SK-N-SH (cell line): Measurements from ENCODE around the gene U2SURP. TPM values are rescaled to one million over a fixed set of nuclear protein-coding genes. Genes with fewer than 3 reads are reported as not detected.

Source experiments
- CTCF ChIA-PET: fragments of 300-600, 350-600 bp; formaldehyde crosslinking; extraction: SDS; loops from one replicate; lab custom pipeline; 2021; lab: Yijun Ruan, JAX
- POLR2A ChIA-PET: fragments of 350-600 bp; sonication (Branson Sonifier 250); formaldehyde crosslinking; extraction: SDS; loops from one replicate; lab custom pipeline; 2020; ENCODE audit warnings: antibody characterized with exemption, inconsistent platforms; lab: Yijun Ruan, JAX
- DNase-seq: peaks from one replicate; pipeline ENCODE4 v3.0.0; 2012
- H2AFZ ChIP-seq: fragments of 200-600 bp; sonication (generic); 2 replicates; pipeline ENCODE4 v1.8.1; 2016; ENCODE audit warnings: antibody characterized with exemption, mild to moderate bottlenecking, low read depth
- H3F3A ChIP-seq: fragments of 200-600 bp; sonication (generic); replicated peaks from 2 replicates; pipeline ENCODE3; 2016; ENCODE audit warnings: antibody characterized with exemption, mild to moderate bottlenecking; ENCODE audit not compliant: insufficient read depth
- H3K27ac ChIP-seq, 2 experiments: fragments of 200-500 bp in 1 of 2; fragments of 200-600 bp in 1 of 2; sonication (Bioruptor generic) in 1 of 2; sonication (generic), shearing (Covaris generic) in 1 of 2; 2 replicates each; pipeline versions ENCODE4 v1.5.1 to v1.6.1; 2014 to 2016; ENCODE audit warnings: low read depth in 2 of 2, inconsistent platforms in 1 of 2, low read length in 1 of 2, mild to moderate bottlenecking in 1 of 2, mixed read lengths in 1 of 2
- H3K27me3 ChIP-seq: fragments of 200-600 bp; sonication (generic), shearing (Covaris generic); 2 replicates; pipeline ENCODE4 v1.6.1; 2016; ENCODE audit warnings: mixed run types; ENCODE audit not compliant: insufficient read depth
- H3K36me3 ChIP-seq, 2 experiments: fragments of 200-500 bp in 1 of 2; fragments of 200-600 bp in 1 of 2; sonication (Bioruptor generic) in 1 of 2; sonication (generic) in 1 of 2; replicated peaks in 1 of 2; 2 replicates each; pipeline versions ENCODE3 to v1.5.1; 2014 to 2016; ENCODE audit warnings: low read length in 1 of 2, mild to moderate bottlenecking in 1 of 2; ENCODE audit not compliant: insufficient read depth in 2 of 2, control insufficient read depth in 1 of 2
- H3K4me1 ChIP-seq, 2 experiments: fragments of 200-500 bp in 1 of 2; fragments of 200-600 bp in 1 of 2; sonication (Bioruptor generic) in 1 of 2; sonication (generic), shearing (Covaris generic) in 1 of 2; 2 replicates each; pipeline versions ENCODE4 v1.5.1 to v1.6.1; 2014 to 2016; ENCODE audit warnings: low read depth in 1 of 2, low read length in 1 of 2, mixed run types in 1 of 2; ENCODE audit not compliant: insufficient read depth in 2 of 2, control insufficient read depth in 1 of 2
- H3K4me2 ChIP-seq: fragments of 200-600 bp; sonication (generic), shearing (Covaris generic); 2 replicates; pipeline ENCODE4 v1.6.1; 2017; ENCODE audit warnings: mixed run types
- H3K4me3 ChIP-seq, 2 experiments: fragments of 200-500 bp in 1 of 2; fragments of 200-600 bp in 1 of 2; sonication (Bioruptor generic) in 1 of 2; sonication (generic), shearing (Covaris generic) in 1 of 2; 2 replicates each; pipeline versions ENCODE4 v1.5.1 to v1.8.1; 2014 to 2016; ENCODE audit warnings: low read depth in 2 of 2, inconsistent platforms in 1 of 2, low read length in 1 of 2, mild to moderate bottlenecking in 1 of 2, mixed read lengths in 1 of 2, moderate library complexity in 1 of 2
- H3K79me2 ChIP-seq: fragments of 200-600 bp; sonication (generic); 2 replicates; pipeline ENCODE4 v1.8.1; 2017; ENCODE audit warnings: mild to moderate bottlenecking; ENCODE audit not compliant: insufficient read depth
- H3K9ac ChIP-seq: fragments of 200-600 bp; sonication (generic); 2 replicates; pipeline ENCODE4 v1.6.1; 2017; ENCODE audit warnings: mixed run types
- H3K9me2 ChIP-seq: fragments of 200-600 bp; sonication (generic); 2 replicates; pipeline ENCODE4 v1.6.1; 2017; ENCODE audit warnings: mixed run types
- H3K9me3 ChIP-seq: fragments of 200-600 bp; sonication (generic); 2 replicates; pipeline ENCODE4 v1.6.1; 2017; ENCODE audit warnings: mixed run types, mild to moderate bottlenecking, moderate library complexity
- H4K20me1 ChIP-seq: fragments of 200-600 bp; sonication (generic); 2 replicates; pipeline ENCODE4 v1.6.1; 2017; ENCODE audit warnings: mild to moderate bottlenecking, mixed run types; ENCODE audit not compliant: insufficient read depth
- CHD2 ChIP-seq: fragments of 150-350 bp; IDR thresholded peaks from 2 replicates; pipeline ENCODE4 v1.6.1; 2018; ENCODE audit warnings: low read length; ENCODE audit not compliant: partially characterized antibody
- CTCF ChIP-seq: fragments of 200-600 bp; sonication (generic); IDR thresholded peaks from 2 replicates; pipeline ENCODE4 v1.6.1; 2017; ENCODE audit warnings: antibody characterized with exemption, mild to moderate bottlenecking, moderate library complexity
- ELF1 ChIP-seq: IDR thresholded peaks from 2 replicates; pipeline ENCODE4 v1.4.0; 2012
- EP300 ChIP-seq, 2 experiments: IDR thresholded peaks; 2 replicates each; pipeline versions ENCODE4 v1.4.0 to v1.6.1; 2012; ENCODE audit warnings: borderline replicate concordance in 1 of 2, low read depth in 1 of 2, low read length in 1 of 2
- FOSL2 ChIP-seq: IDR thresholded peaks from 2 replicates; pipeline ENCODE4 v1.4.0; 2012; ENCODE audit warnings: low read depth, mild to moderate bottlenecking, moderate library complexity, borderline replicate concordance
- GABPA ChIP-seq: IDR thresholded peaks from 2 replicates; pipeline ENCODE4 v1.4.0; 2012; ENCODE audit warnings: low read depth, mild to moderate bottlenecking
- GATA2 ChIP-seq: sonication (generic); formaldehyde crosslinking; IDR thresholded peaks from 2 replicates; pipeline ENCODE4 v1.5.0; 2020; ENCODE audit warnings: mild to moderate bottlenecking, missing genetic modification reagents
- IRF3 ChIP-seq: fragments of 150-350 bp; IDR thresholded peaks from 2 replicates; pipeline ENCODE4 v1.6.1; 2016; ENCODE audit warnings: mild to moderate bottlenecking, low read depth, low read length
- JUND ChIP-seq: IDR thresholded peaks from 2 replicates; pipeline ENCODE4 v1.4.0; 2012
- MXI1 ChIP-seq: IDR thresholded peaks from 2 replicates; pipeline ENCODE4 v1.6.1; 2012; ENCODE audit warnings: mild to moderate bottlenecking, low read depth, low read length, improper control_type of control experiment
- NFIC ChIP-seq: IDR thresholded peaks from 2 replicates; pipeline ENCODE4 v1.4.0; 2012; ENCODE audit warnings: borderline replicate concordance
- PBX3 ChIP-seq: IDR thresholded peaks from 2 replicates; pipeline ENCODE4; 2012
- RAD21 ChIP-seq: IDR thresholded peaks from 2 replicates; pipeline ENCODE4 v1.6.1; 2012; ENCODE audit warnings: mild to moderate bottlenecking, low read length
- RCOR1 ChIP-seq: fragments of 150-350 bp; IDR thresholded peaks from 2 replicates; pipeline ENCODE4 v1.6.1; 2017; ENCODE audit warnings: antibody characterized with exemption, low read length
- RFX5 ChIP-seq: IDR thresholded peaks from 2 replicates; pipeline ENCODE4 v1.6.1; 2012; ENCODE audit warnings: mild to moderate bottlenecking, improper control_type of control experiment, low read length
- SMC3 ChIP-seq: IDR thresholded peaks from 2 replicates; pipeline ENCODE4 v1.6.1; 2012; ENCODE audit warnings: low read depth, low read length, improper control_type of control experiment
- TEAD4 ChIP-seq: IDR thresholded peaks from 2 replicates; pipeline ENCODE4 v1.4.0; 2012; ENCODE audit warnings: mild to moderate bottlenecking, borderline replicate concordance; ENCODE audit not compliant: insufficient read depth
- YY1 ChIP-seq: IDR thresholded peaks from 2 replicates; pipeline ENCODE4 v1.4.0; 2012; ENCODE audit warnings: low read depth, mild to moderate bottlenecking
- WGBS: methylation state at CpG from one replicate; pipeline ENCODE4 v1.1.6; 2017; ENCODE audit warnings: low lambda C conversion rate; 5-methylcytosine and 5-hydroxymethylcytosine counted together
- polyA plus RNA-seq, 3 experiments: library from polyadenylated mRNA; depleted of rRNA; stranded (reverse); fragments of >200 nt; gene quantifications; 2 replicates each; pipeline ENCODE4 v1.2.3, GENCODE V29; 2012
- TF ChIP-seq, protein P1 (sequence below): IDR thresholded peaks from 2 replicates; pipeline ENCODE4 v1.4.0; 2012; ENCODE audit warnings: low read depth

The U2SURP gene
- polyA plus RNA-seq, 1 of the 3 experiments (the other 2 are of a cell fraction), result 10.9 TPM

GRCh38 chr3:143014921-143015320 is 13.6 kb downstream of the U2SURP start:
- Histone ChIP-seq H3K9ac (no peak overlapping the region), H3K4me3 (no peak overlapping the region), H3K27ac (no peak overlapping the region), H3K36me3 (peaks cover 67 to 72% of the 10 kb centered on the region in 2 experiments), H3K9me3 (no peaks in the 10 kb centered on the region), H4K20me1 (peaks cover 12% of the 10 kb centered on the region), H3K79me2 (peaks cover 66% of the 10 kb centered on the region), H3K4me1 (peaks cover 0 to 5% of the 10 kb centered on the region in 2 experiments; a peak in 2 of 4 replicates), H3F3A (peaks cover 20% of the 10 kb centered on the region), H3K4me2 (no peak overlapping the region), H3K9me2 (no peaks in the 10 kb centered on the region), H3K27me3 (no peaks in the 10 kb centered on the region), H2AFZ (no peak overlapping the region)
- TF ChIP-seq FOSL2 (no peak), RCOR1 (no peak), TEAD4 (no peak), CHD2 (no peak)
- POLR2A ChIA-PET, result no interaction called here
- CTCF ChIA-PET, result interaction anchor here (0.7 to 2.1 kb wide), 3 partner anchors 11 to 14 kb away, joined by 4 to 8 read pairs (median 6); no protein-coding TSS in a partner anchor
- DNase-seq, result no peak

GRCh38 chr3:143016321-143016972 is 15.1 kb downstream of the U2SURP start:
- Histone ChIP-seq H4K20me1 (no peaks in the 10 kb centered on the region), H3K9ac (no peak overlapping the region), H3K79me2 (peaks cover 51% of the 10 kb centered on the region), H3K4me2 (no peak overlapping the region), H3K36me3 (peaks cover 82 to 85% of the 10 kb centered on the region in 2 experiments), H2AFZ (no peak overlapping the region), H3K27ac (no peak overlapping the region), H3K4me3 (no peak overlapping the region; a peak in 1 of 4 replicates), H3K9me3 (no peaks in the 10 kb centered on the region), H3K27me3 (no peaks in the 10 kb centered on the region), H3K4me1 (no peaks in the 10 kb centered on the region), H3F3A (peaks cover 20% of the 10 kb centered on the region), H3K9me2 (no peaks in the 10 kb centered on the region)
- POLR2A ChIA-PET, result no interaction called here
- no peak for DNase-seq
- CTCF ChIA-PET, result interaction anchor here (0.8 to 2.1 kb wide), 9 partner anchors 9 to 188 kb away, joined by 3 to 8 read pairs (median 5); no protein-coding TSS in a partner anchor
- TF ChIP-seq, protein P1, sequence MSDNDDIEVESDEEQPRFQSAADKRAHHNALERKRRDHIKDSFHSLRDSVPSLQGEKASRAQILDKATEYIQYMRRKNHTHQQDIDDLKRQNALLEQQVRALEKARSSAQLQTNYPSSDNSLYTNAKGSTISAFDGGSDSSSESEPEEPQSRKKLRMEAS, result no peak
- TF ChIP-seq MXI1, result no peak
- no peak for TF ChIP-seq JUND
- TF ChIP-seq RAD21, result peak; percentile 20; the same call in 1 of the 2 replicates
- no peak for TF ChIP-seq ELF1
- no peak for TF ChIP-seq NFIC
- TF ChIP-seq TEAD4, result no peak
- TF ChIP-seq PBX3, result 0 out of 2 replicates have a peak, but pooled peaks have one; percentile 7
- no peak for TF ChIP-seq YY1
- no peak for TF ChIP-seq EP300 (IDR thresholded peaks at IDR 0.05; ENCODE audit: borderline replicate concordance in 1 of 2, low read depth in 1 of 2, low read length in 1 of 2)
- no peak for TF ChIP-seq CHD2
- TF ChIP-seq SMC3, result no peak
- no peak for TF ChIP-seq IRF3
- TF ChIP-seq GABPA, result no peak
- no peak for TF ChIP-seq GATA2 (CRISPR knock-in tag)
- TF ChIP-seq CTCF, result peak; percentile 65
- TF ChIP-seq RFX5, result no peak
- WGBS, result 91% methylated on average over 3 of the region's 3 CpGs
